RWPE2 (cell line): ENCODE measurements around the gene CENPQ.

Experiments used
- ATAC-seq: fragments of 200-7000 bp; cut with Tn5 transposase; 3 replicates; pipeline ENCODE4 v1.9.1; 2021; ENCODE audit warnings: low read depth
- DNase-seq: peaks from one replicate; pipeline ENCODE4 v3.0.0-alpha.2; 2020; ENCODE audit warnings: low spot score
- H3K27ac ChIP-seq: fragments of 450-650 bp; 2 replicates; pipeline ENCODE4 v1.5.1; 2017; ENCODE audit warnings: mild to moderate bottlenecking; ENCODE audit not compliant: poor library complexity, severe bottlenecking
- H3K27me3 ChIP-seq: fragments of 250-450 bp; sonication (Bioruptor Pico); 2 replicates; pipeline ENCODE4 v1.5.1; 2021; ENCODE audit warnings: mild to moderate bottlenecking, moderate library complexity; ENCODE audit not compliant: insufficient read depth, poor library complexity, severe bottlenecking
- H3K36me3 ChIP-seq: fragments of 250-450 bp; sonication (Bioruptor Pico); 2 replicates; pipeline ENCODE4 v1.5.1; 2020; ENCODE audit warnings: low read depth, mild to moderate bottlenecking, moderate library complexity
- H3K4me1 ChIP-seq: fragments of 250-450 bp; sonication (Bioruptor Pico); 2 replicates; pipeline ENCODE4 v1.5.1; 2021; ENCODE audit warnings: mild to moderate bottlenecking, moderate library complexity; ENCODE audit not compliant: insufficient read depth, poor library complexity, severe bottlenecking
- H3K4me3 ChIP-seq: fragments of 250-450 bp; sonication (Bioruptor Pico); 2 replicates; pipeline ENCODE4 v1.5.1; 2021; ENCODE audit warnings: mild to moderate bottlenecking, moderate library complexity; ENCODE audit not compliant: severe bottlenecking
- H3K9me3 ChIP-seq: fragments of 250-450 bp; sonication (Bioruptor Pico); 2 replicates; pipeline ENCODE4 v1.5.1; 2021; ENCODE audit warnings: mild to moderate bottlenecking, moderate library complexity; ENCODE audit not compliant: severe bottlenecking
- TF ChIP-seq, protein P1 (sequence below): fragments of 450-650 bp; IDR thresholded peaks from one replicate; pipeline ENCODE4 v1.5.1; 2017; ENCODE audit warnings: mild to moderate bottlenecking, moderate library complexity; ENCODE audit not compliant: poor library complexity, severe bottlenecking

The CENPQ gene

DNA sequence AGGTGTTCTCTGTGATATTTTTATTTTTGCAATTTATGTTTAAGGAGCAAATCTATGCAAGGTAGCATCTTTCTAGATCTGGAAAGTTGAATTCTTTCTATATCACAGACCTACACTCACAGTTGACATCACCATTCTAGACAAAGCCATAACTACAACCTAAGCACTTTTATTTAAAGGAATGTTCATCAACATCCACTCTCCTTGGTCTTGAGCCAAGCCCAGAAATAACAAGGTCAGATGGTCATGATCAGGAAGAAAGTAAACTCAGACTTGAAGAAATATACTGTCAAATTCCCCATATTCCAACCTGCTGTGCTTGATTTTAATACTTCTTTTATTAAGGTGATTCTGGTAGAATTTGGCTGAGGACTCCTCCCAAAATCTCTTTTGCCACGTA lies 32.3 kb upstream of the CENPQ start:
- H3K27ac ChIP-seq: no peak overlapping the region
- DNase-seq (no peak), ATAC-seq (no peak)
- TF ChIP-seq, protein P1, sequence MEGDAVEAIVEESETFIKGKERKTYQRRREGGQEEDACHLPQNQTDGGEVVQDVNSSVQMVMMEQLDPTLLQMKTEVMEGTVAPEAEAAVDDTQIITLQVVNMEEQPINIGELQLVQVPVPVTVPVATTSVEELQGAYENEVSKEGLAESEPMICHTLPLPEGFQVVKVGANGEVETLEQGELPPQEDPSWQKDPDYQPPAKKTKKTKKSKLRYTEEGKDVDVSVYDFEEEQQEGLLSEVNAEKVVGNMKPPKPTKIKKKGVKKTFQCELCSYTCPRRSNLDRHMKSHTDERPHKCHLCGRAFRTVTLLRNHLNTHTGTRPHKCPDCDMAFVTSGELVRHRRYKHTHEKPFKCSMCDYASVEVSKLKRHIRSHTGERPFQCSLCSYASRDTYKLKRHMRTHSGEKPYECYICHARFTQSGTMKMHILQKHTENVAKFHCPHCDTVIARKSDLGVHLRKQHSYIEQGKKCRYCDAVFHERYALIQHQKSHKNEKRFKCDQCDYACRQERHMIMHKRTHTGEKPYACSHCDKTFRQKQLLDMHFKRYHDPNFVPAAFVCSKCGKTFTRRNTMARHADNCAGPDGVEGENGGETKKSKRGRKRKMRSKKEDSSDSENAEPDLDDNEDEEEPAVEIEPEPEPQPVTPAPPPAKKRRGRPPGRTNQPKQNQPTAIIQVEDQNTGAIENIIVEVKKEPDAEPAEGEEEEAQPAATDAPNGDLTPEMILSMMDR: no peak
- no peak overlapping the region for H3K4me3 ChIP-seq
- peaks cover 44% of the 10 kb centered on the region for H3K36me3 ChIP-seq
- no peaks in the 10 kb centered on the region for H3K4me1 ChIP-seq
- H3K9me3 ChIP-seq: no peaks in the 10 kb centered on the region
- H3K27me3 ChIP-seq: no peaks in the 10 kb centered on the region

DNA sequence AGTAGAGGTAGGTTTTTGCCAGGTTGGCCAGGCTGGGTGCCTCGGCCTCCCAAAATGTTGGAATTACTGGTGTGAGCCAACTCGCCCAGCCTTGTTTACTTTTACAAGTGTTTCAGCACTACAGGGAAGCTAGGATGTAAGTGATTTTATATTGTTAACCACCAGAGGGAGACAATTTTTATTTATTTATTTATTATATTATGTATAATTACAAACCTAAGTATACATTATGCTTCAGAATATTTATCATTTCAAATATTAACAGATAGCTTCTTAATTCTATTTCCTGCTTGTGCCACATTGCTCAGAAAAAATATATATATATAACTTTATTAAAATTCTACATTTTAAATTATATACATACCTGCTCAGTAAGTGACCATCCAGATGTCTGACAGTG lies 9.9 kb upstream of the CENPQ start:
- DNase-seq: no peak
- H3K4me3 ChIP-seq: no peak overlapping the region
- no peaks in the 10 kb centered on the region for H3K9me3 ChIP-seq
- H3K27ac ChIP-seq: no peak overlapping the region
- no peaks in the 10 kb centered on the region for H3K27me3 ChIP-seq
- H3K36me3 ChIP-seq: peaks cover 75% of the 10 kb centered on the region
- no peak for ATAC-seq
- no peaks in the 10 kb centered on the region for H3K4me1 ChIP-seq
- TF ChIP-seq, protein P1: peak; percentile 64

DNA sequence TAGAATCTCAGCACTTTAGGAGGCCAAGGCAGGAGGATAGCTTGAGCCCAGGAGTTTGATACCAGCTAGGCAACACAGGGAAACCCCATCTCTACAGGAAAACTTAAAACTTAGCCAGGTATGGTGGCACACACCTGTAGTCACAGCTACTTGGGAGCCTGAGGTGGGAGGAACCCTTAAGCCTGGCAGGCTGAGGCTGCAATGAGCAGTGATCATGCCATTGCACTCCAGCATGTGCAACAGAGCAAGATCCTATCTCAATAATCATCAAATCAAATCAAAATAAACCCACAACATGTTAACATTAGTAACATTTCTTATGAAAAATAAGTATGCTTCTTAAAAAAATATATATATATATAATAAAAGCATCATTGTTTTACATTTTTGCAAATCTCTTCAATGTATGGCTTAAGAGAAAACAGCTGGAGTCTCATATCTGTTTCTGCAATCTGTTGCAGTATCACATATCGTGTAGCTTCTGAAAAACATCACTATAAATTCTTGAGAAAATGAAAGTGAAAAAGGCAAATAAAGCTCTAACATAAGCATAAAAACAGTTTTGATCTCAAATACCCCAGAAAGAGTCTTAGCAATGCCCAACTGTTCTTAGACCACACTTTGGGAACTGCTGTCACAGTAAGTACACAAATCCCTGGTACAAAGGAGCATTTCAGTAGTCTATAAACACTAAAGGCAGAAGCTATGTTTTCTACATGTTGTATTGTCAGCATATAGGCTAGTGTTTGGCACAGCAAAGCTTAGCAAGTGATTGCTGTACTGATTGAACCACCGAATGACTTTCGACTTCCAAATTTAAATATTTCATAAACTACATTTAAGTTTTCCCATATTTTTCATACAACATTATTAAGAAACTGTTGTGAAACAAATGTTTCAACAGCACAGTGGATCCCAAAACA lies 8.1 kb upstream of the CENPQ start:
- H3K27me3 ChIP-seq: no peaks in the 10 kb centered on the region
- DNase-seq (no peak), ATAC-seq (no peak)
- H3K27ac ChIP-seq: no peak overlapping the region
- no peaks in the 10 kb centered on the region for H3K4me1 ChIP-seq
- peaks cover 74% of the 10 kb centered on the region for H3K36me3 ChIP-seq
- TF ChIP-seq, protein P1: no peak
- H3K4me3 ChIP-seq: no peak overlapping the region
- no peaks in the 10 kb centered on the region for H3K9me3 ChIP-seq

DNA sequence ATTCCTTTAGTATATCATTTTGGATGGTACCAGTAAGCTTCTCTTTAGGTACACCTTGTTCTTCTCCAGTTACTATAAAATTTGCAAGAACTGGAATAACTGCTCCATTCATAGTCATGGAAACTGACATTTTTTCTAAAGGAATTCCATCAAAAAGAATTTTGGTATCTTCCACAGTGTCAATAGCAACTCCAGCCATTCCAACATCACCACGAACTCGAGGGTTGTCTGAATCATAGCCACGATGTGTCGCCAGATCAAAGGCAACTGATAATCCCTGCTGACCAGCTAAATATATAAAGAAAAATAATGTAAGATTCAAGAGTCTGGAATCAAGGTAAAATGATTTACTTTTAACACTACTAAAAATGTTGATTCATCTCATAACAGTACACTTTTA lies 5.4 kb upstream of the CENPQ start:
- Histone ChIP-seq H3K4me1 (peaks cover 6% of the 10 kb centered on the region), H3K36me3 (peaks cover 47% of the 10 kb centered on the region), H3K9me3 (no peaks in the 10 kb centered on the region), H3K27me3 (no peaks in the 10 kb centered on the region), H3K27ac (no peak overlapping the region), H3K4me3 (no peak overlapping the region)
- no peak for ATAC-seq
- no peak for DNase-seq
- TF ChIP-seq, protein P1: no peak

DNA sequence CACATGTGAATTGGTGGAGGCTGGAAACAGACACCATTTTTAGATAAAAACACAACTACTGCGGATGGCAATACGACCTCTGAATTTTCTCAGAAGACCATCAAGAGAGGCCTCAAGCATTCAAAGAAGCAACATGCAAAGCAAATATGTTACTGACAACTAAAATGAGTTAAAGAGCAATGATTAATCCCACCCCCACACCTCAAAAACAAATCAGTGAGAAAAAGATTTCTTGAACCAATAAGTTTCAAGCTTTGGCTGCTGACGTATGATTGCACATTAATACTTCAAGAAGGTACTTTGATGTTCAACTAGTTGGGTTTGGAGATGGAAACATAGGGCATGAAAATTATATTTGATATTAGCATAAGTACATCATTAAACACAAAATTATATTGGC lies 1.1 kb upstream of the CENPQ start:
- ATAC-seq (no peak), DNase-seq (no peak)
- Histone ChIP-seq H3K27ac (peak overlapping the region; percentile 42), H3K9me3 (no peaks in the 10 kb centered on the region), H3K4me1 (peaks cover 12% of the 10 kb centered on the region), H3K27me3 (no peaks in the 10 kb centered on the region), H3K4me3 (peak overlapping the region; percentile 69), H3K36me3 (peaks cover 24% of the 10 kb centered on the region)
- TF ChIP-seq, protein P1: no peak
